K562 (cell line): ENCODE results near the gene SORBS2. TPM values are rescaled to one million over a fixed set of nuclear protein-coding genes. Genes with fewer than 3 reads are reported as not detected.

Experiments
- EZH2 ChIP-seq: IDR thresholded peaks from 2 replicates; pipeline ENCODE4 v1.6.1; 2012; ENCODE audit warnings: low read depth, mild to moderate bottlenecking, inconsistent platforms, low read length, borderline replicate concordance
- KLF10 ChIP-seq: fragments of 250-450 bp; sonication (Bioruptor Pico); IDR thresholded peaks from 2 replicates; pipeline ENCODE4 v1.6.1; 2021; ENCODE audit warnings: matching md5 sums
- NR1H2 ChIP-seq: sonication (generic); formaldehyde crosslinking; IDR thresholded peaks from 2 replicates; pipeline ENCODE4 v1.4.0; 2020; ENCODE audit warnings: mild to moderate bottlenecking, missing genetic modification reagents
- PML ChIP-seq: IDR thresholded peaks from 2 replicates; pipeline ENCODE4 v1.6.1; 2012; ENCODE audit warnings: low read length, inconsistent platforms
- PURB ChIP-seq: sonication (generic); formaldehyde crosslinking; IDR thresholded peaks from 2 replicates; pipeline ENCODE4 v1.9.0; 2021; ENCODE audit warnings: low read depth, mild to moderate bottlenecking, missing genetic modification reagents
- RAD51 ChIP-seq: fragments of 450-650 bp; IDR thresholded peaks from 2 replicates; pipeline ENCODE4 v1.7.1; 2016; ENCODE audit warnings: low read depth, mild to moderate bottlenecking, borderline replicate concordance
- RBM34 ChIP-seq: fragments of 200-400 bp; formaldehyde crosslinking; IDR thresholded peaks from 2 replicates; pipeline ENCODE4 v1.6.1; 2018; ENCODE audit warnings: low read length, borderline replicate concordance; ENCODE audit not compliant: insufficient read depth
- SIRT6 ChIP-seq: IDR thresholded peaks from one replicate; pipeline ENCODE4 v1.6.1; 2012; ENCODE audit warnings: low read depth, mild to moderate bottlenecking, control low read depth, inconsistent platforms, low read length, moderate library complexity
- SMAD3 ChIP-seq: fragments of 450-650 bp; formaldehyde crosslinking; conservative IDR thresholded peaks from 2 replicates; pipeline ENCODE4 v1.4.0; 2020; ENCODE audit warnings: mild to moderate bottlenecking
- SMARCE1 ChIP-seq: fragments of 450-650 bp; IDR thresholded peaks from 2 replicates; pipeline ENCODE4 v1.7.1; 2016; ENCODE audit warnings: mild to moderate bottlenecking
- SRSF7 ChIP-seq: fragments of 200-400 bp; formaldehyde crosslinking; optimal IDR thresholded peaks from 2 replicates; pipeline ENCODE3; 2017; ENCODE audit warnings: mild to moderate bottlenecking, low read depth, low read length
- TAF15 ChIP-seq: fragments of 200-400 bp; formaldehyde crosslinking; IDR thresholded peaks from 2 replicates; pipeline ENCODE4 v1.6.1; 2017; ENCODE audit warnings: mild to moderate bottlenecking, low read depth, low read length, moderate library complexity
- TCFL5 ChIP-seq: fragments of 250-450 bp; sonication (Bioruptor Pico); conservative IDR thresholded peaks from 2 replicates; pipeline ENCODE4 v1.6.1; 2021; ENCODE audit warnings: mild to moderate bottlenecking, moderate library complexity, matching md5 sums
- UBTF ChIP-seq, 2 experiments: IDR thresholded peaks; 2 replicates each; pipeline ENCODE4 v1.6.1; 2012; ENCODE audit warnings: improper control_type of control experiment in 2 of 2, low read depth in 2 of 2, low read length in 2 of 2, borderline replicate concordance in 1 of 2
- ZNF23 ChIP-seq: fragments of 250-450 bp; sonication (Bioruptor Pico); IDR thresholded peaks from 2 replicates; pipeline ENCODE4 v1.4.0; 2020; ENCODE audit warnings: mild to moderate bottlenecking
- ZNF316 ChIP-seq: fragments of 450-650 bp; IDR thresholded peaks from 2 replicates; pipeline ENCODE4 v1.6.1; 2016
- ZNF407 ChIP-seq: fragments of 450-650 bp; IDR thresholded peaks from 2 replicates; pipeline ENCODE4 v1.6.1; 2016; ENCODE audit warnings: low read depth
- ZNF561 ChIP-seq: fragments of 450-650 bp; formaldehyde crosslinking; conservative IDR thresholded peaks from 2 replicates; pipeline ENCODE4 v1.4.0; 2020; ENCODE audit warnings: mild to moderate bottlenecking, moderate library complexity
- ZNF583 ChIP-seq: fragments of 250-450 bp; sonication (Bioruptor Pico); IDR thresholded peaks from 2 replicates; pipeline ENCODE4 v1.4.0; 2020
- polyA plus RNA-seq, 8 experiments: library from polyadenylated mRNA; depleted of rRNA in 4 of 8; stranded (reverse) in 5 of 8; unstranded in 3 of 8; fragments of >200 nt; fragmentation: Nextera tagmentation in 2 of 8; fragmentation: Illumina TruSeq in 1 of 8; extraction: Ambion mirVana in 2 of 8; extraction: Trizol in 1 of 8; gene quantifications; 2 replicates each; pipeline versions ENCODE4 v1.2.1 to v1.2.3, GENCODE V29; 2011 to 2014; ENCODE audit warnings: inconsistent platforms in 1 of 8, missing spikeins in 1 of 8
- total RNA-seq, 7 experiments: library from RNA; depleted of rRNA in 6 of 7; stranded (reverse); fragments of >200 nt in 6 of 7; fragmentation: Illumina TruSeq in 2 of 7; extraction: Trizol in 2 of 7; gene quantifications; 2 replicates each; pipeline versions ENCODE4 v1.2.1 to v1.2.3, GENCODE V29; 2011 to 2021; ENCODE audit warnings: low replicate concordance in 1 of 7

Gene SORBS2
- total and polyA plus RNA-seq, 9 of the 15 experiments (the other 6 are each of a cell fraction or from before 2014, with no cell fraction given): 0.29 TPM; not detected in 8

- TF ChIP-seq UBTF (IDR thresholded peaks at IDR 0.05; ENCODE audit: borderline replicate concordance in 1 of 2, low read depth in 2 of 2, low read length in 2 of 2) (0 out of 4 replicates have a peak, but pooled peaks of 1 of the 2 experiments have one; percentile 42), PML (no peak), ZNF23 (CRISPR knock-in tag) (no peak), SIRT6 (no peak), ZNF407 (no peak), EZH2 (no peak), KLF10 (CRISPR knock-in tag) (no peak), SRSF7 (no peak), PURB (CRISPR knock-in tag) (no peak), TAF15 (no peak), ZNF583 (CRISPR knock-in tag) (no peak), SMAD3 (CRISPR knock-in tag) (no peak), TCFL5 (CRISPR knock-in tag) (no peak), SMARCE1 (peak; percentile 59), NR1H2 (CRISPR knock-in tag) (no peak), RAD51 (no peak), RBM34 (no peak), ZNF561 (CRISPR knock-in tag) (no peak), ZNF316 (peak; percentile 99)
Measured at GRCh38 chr4:185573651-185574199, 238.3 kb downstream of the SORBS2 start (continued).
